Spleen (tissue), 11 donors: Measurements from ENCODE around the gene RPTOR. TPM values are rescaled to one million over a fixed set of nuclear protein-coding genes. Genes with fewer than 3 reads are reported as not detected.

Source experiments
- DNase-seq: peaks from one replicate; pipeline ENCODE4 v3.0.0-alpha.2; 2020
- H3K27ac ChIP-seq, 8 donors: fragments of 200-600 bp; sonication (generic) in 7 of 8; 1 replicate in 4 of 8; 2 replicates in 4 of 8; pipeline versions ENCODE4 v1.5.0 to v1.8.0; 2016 to 2021; ENCODE audit warnings: inconsistent platforms in 4 of 8, mild to moderate bottlenecking in 4 of 8, moderate library complexity in 1 of 8
- H3K27me3 ChIP-seq, 7 donors: fragments of 200-600 bp; sonication (generic) in 6 of 7; replicated peaks in 1 of 7; 1 replicate in 4 of 7; 2 replicates in 3 of 7; pipeline versions ENCODE4 v1.5.0 to v1.8.0; 2016 to 2021; ENCODE audit warnings: inconsistent platforms in 3 of 7, mild to moderate bottlenecking in 1 of 7
- H3K36me3 ChIP-seq, 6 donors: fragments of 200-600 bp; sonication (generic) in 5 of 6; 1 replicate in 4 of 6; 2 replicates in 2 of 6; pipeline versions ENCODE4 v1.5.0 to v1.8.0; 2016 to 2021; ENCODE audit warnings: inconsistent platforms in 2 of 6
- H3K4me1 ChIP-seq, 6 donors: fragments of 200-600 bp; sonication (generic) in 5 of 6; 1 replicate in 3 of 6; 2 replicates in 3 of 6; pipeline versions ENCODE4 v1.5.0 to v1.8.0; 2016 to 2021; ENCODE audit warnings: inconsistent platforms in 3 of 6
- H3K4me3 ChIP-seq, 8 donors: fragments of 200-600 bp; sonication (generic) in 7 of 8; 1 replicate in 4 of 8; 2 replicates in 4 of 8; pipeline versions ENCODE4 v1.5.0 to v1.8.0; 2016 to 2021; ENCODE audit warnings: inconsistent platforms in 4 of 8, mild to moderate bottlenecking in 4 of 8, moderate library complexity in 2 of 8
- H3K9me3 ChIP-seq, 8 donors: fragments of 200-600 bp; sonication (generic) in 7 of 8; 1 replicate in 4 of 8; 2 replicates in 4 of 8; pipeline versions ENCODE4 v1.5.0 to v1.8.0; 2016 to 2021; ENCODE audit warnings: inconsistent platforms in 4 of 8
- POLR2A ChIP-seq, 3 donors: fragments of 450-650 bp; IDR thresholded peaks; one replicate each; pipeline ENCODE4 v1.5.1; 2017; ENCODE audit warnings: antibody characterized with exemption in 3 of 3, mild to moderate bottlenecking in 1 of 3
- POLR2AphosphoS5 ChIP-seq, 3 donors: sonication (generic); formaldehyde crosslinking; IDR thresholded peaks; one replicate each; pipeline ENCODE4 v1.5.1; 2017; ENCODE audit warnings: antibody characterized with exemption in 3 of 3
- WGBS, 5 donors: extraction: QIAGEN DNeasy Blood & Tissue Kit in 3 of 5; methylation state at CpG; one replicate each; pipeline versions ENCODE4 v1.1.5 to v1.1.7; 2013 to 2018; 5-methylcytosine and 5-hydroxymethylcytosine counted together
- intact Hi-C: fragments of 100-400 bp; cut with DNase I; formaldehyde crosslinking; loops from one replicate; pipeline ENCODE4 v1.15.0; 2023; ENCODE audit warnings: low total_unique reads
- polyA plus RNA-seq, 3 donors: library from polyadenylated mRNA; stranded (reverse); fragments of 200-250 nt; gene quantifications; one replicate each; pipeline ENCODE4 v1.2.1, GENCODE V29; 2013
- total RNA-seq, 7 donors: library from RNA; depleted of rRNA in 3 of 7; stranded (reverse); fragments of >200 nt in 3 of 7; fragmentation: NEBNext Ultra II Directional in 4 of 7; extraction: Animal tissue kit (Norgen Biotek cat#: 25700) in 4 of 7; gene quantifications; one replicate each; pipeline versions ENCODE4 v1.1.0 to v1.2.1, GENCODE V29; 2016 to 2021
- TF ChIP-seq, protein P1 (sequence below), 11 experiments: fragments of 200-600 bp in 7 of 11; fragments of 450-650 bp in 4 of 11; sonication (generic) in 4 of 11; IDR thresholded peaks in 8 of 11; conservative IDR thresholded peaks in 3 of 11; 1 replicate in 7 of 11; 2 replicates in 4 of 11; pipeline versions ENCODE4 v1.4.0 to v1.8.0; 2016 to 2021; ENCODE audit warnings: antibody characterized with exemption in 11 of 11, inconsistent platforms in 4 of 11, mild to moderate bottlenecking in 1 of 11
- donor health status: healthy with polysubstance abuse.
- donor health status: DM: no; HTN: no; CAD: no; lungs with moderate emphysema.
- donor health status: DM: no; HTN: no; CAD: no.
- donor health status: Bipolar disorder and iron deficiency.
- donor health status: healthy.
- donor health status: DM: no; HTN: no; CAD: no.
- donor health status: DM: yes; HTN: yes; CAD: no.

Gene RPTOR
- total and polyA plus RNA-seq, 10 donors, result 3.1 to 61.2 (median 40.7) TPM

DNA sequence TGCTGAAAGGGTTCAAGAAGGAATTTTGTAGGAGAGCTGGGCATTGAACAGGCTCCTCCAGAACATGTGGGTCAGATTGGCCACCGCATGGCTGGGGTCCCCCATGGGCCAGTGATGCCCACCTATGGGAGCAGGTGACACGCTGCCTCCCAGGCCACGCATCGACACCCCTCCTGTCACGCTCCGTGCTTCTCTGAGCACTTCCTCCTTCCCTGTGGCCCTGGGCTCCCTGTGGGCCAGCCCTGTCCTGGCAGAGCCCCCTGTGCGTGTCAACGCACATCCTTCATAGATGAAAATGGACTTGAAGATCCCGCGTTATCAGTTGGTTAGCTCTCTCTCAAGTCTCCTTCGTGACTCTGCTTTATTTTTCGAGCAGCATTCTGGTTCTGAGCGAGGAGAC lies 160.3 kb downstream of the RPTOR start:
- H3K9me3 ChIP-seq, result no peaks in the 10 kb centered on the region
- no peak for TF ChIP-seq POLR2AphosphoS5 (IDR thresholded peaks at IDR 0.05)
- TF ChIP-seq, protein P1, sequence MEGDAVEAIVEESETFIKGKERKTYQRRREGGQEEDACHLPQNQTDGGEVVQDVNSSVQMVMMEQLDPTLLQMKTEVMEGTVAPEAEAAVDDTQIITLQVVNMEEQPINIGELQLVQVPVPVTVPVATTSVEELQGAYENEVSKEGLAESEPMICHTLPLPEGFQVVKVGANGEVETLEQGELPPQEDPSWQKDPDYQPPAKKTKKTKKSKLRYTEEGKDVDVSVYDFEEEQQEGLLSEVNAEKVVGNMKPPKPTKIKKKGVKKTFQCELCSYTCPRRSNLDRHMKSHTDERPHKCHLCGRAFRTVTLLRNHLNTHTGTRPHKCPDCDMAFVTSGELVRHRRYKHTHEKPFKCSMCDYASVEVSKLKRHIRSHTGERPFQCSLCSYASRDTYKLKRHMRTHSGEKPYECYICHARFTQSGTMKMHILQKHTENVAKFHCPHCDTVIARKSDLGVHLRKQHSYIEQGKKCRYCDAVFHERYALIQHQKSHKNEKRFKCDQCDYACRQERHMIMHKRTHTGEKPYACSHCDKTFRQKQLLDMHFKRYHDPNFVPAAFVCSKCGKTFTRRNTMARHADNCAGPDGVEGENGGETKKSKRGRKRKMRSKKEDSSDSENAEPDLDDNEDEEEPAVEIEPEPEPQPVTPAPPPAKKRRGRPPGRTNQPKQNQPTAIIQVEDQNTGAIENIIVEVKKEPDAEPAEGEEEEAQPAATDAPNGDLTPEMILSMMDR (IDR thresholded peaks at IDR 0.05 in 8 of 11, conservative IDR thresholded peaks at IDR 0.05 in 3 of 11), result no peak
- no peak for TF ChIP-seq POLR2A (IDR thresholded peaks at IDR 0.05)
- WGBS, 5 donors, result 72 to 84% (median 73%) methylated on average over 13 of the region's 13 CpGs
- H3K36me3 ChIP-seq, result peaks cover 0 to 25% (median 8%) of the 10 kb centered on the region in 6 donors
- no peak for DNase-seq
- H3K27ac ChIP-seq, result no peak overlapping the region
- intact Hi-C loops, result no loop called here
- no peaks in the 10 kb centered on the region for H3K27me3 ChIP-seq
- H3K4me3 ChIP-seq, result no peak overlapping the region
- H3K4me1 ChIP-seq, result peaks cover 0 to 43% (median 17%) of the 10 kb centered on the region in 6 donors

DNA sequence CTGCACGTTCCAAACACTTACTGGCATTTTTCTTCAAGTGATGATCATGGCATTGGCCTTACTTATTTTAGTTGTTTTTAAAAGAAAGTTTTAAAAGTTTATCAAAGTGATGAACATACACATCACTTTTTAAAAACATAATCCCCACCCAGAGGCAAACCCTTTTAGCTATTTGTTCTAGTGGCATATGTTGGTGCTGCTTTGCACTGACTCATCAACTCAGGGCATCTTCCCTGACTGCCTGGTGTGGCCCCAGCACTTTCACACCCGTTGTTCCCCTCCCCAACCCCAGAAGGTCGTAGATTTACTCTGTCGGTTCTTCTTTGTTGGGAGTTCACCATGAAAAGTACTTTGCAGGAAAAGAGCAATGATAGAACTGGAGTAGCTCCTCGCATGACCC lies 161.3 kb downstream of the RPTOR start:
- peaks cover 0 to 43% (median 17%) of the 10 kb centered on the region in 6 donors for H3K4me1 ChIP-seq

DNA sequence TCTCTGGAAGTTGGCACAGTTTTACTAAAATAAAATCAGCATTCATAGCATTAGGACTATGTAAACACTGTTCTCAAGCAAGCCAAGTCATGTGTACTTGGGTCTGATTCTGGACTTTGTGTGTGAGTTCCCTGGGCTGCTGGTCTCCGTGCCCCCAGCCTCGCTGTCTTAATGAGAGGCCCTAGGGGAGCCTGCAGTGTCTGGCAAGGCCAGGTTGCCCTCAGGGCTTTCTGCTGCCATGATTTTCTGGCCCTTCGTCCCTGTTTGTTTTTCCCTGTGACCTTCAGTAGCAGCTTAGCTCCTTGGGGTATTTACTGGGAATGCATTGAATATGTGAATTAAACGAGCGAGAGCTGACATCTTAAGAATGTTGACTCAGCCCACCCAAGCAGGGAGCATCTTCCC lies 161.8 kb downstream of the RPTOR start:
- Histone ChIP-seq H3K27ac (no peak overlapping the region), H3K27me3 (no peaks in the 10 kb centered on the region), H3K36me3 (peaks cover 0 to 29% (median 9%) of the 10 kb centered on the region in 6 donors), H3K9me3 (no peaks in the 10 kb centered on the region), H3K4me1 (peaks cover 0 to 43% (median 17%) of the 10 kb centered on the region in 6 donors), H3K4me3 (no peak overlapping the region)
- TF ChIP-seq, protein P1 (IDR thresholded peaks at IDR 0.05 in 8 of 11, conservative IDR thresholded peaks at IDR 0.05 in 3 of 11), result no peak
- TF ChIP-seq POLR2A (IDR thresholded peaks at IDR 0.05) (no peak), POLR2AphosphoS5 (IDR thresholded peaks at IDR 0.05) (no peak)
- intact Hi-C loops, result no loop called here
- WGBS, 5 donors, result 87 to 94% (median 94%) methylated on average over 5 of the region's 5 CpGs
- DNase-seq, result no peak

More for the DNA sequence above, 161.3 kb downstream of the RPTOR start:
- Histone ChIP-seq H3K9me3 (no peaks in the 10 kb centered on the region), H3K4me3 (no peak overlapping the region), H3K36me3 (peaks cover 0 to 29% (median 9%) of the 10 kb centered on the region in 6 donors), H3K27ac (no peak overlapping the region), H3K27me3 (no peaks in the 10 kb centered on the region)
- intact Hi-C loops, result no loop called here
- 70 to 83% (median 80%) methylated on average over 5 of the region's 5 CpGs for WGBS, 5 donors
- DNase-seq, result no peak
- TF ChIP-seq POLR2AphosphoS5 (IDR thresholded peaks at IDR 0.05), result no peak

DNA sequence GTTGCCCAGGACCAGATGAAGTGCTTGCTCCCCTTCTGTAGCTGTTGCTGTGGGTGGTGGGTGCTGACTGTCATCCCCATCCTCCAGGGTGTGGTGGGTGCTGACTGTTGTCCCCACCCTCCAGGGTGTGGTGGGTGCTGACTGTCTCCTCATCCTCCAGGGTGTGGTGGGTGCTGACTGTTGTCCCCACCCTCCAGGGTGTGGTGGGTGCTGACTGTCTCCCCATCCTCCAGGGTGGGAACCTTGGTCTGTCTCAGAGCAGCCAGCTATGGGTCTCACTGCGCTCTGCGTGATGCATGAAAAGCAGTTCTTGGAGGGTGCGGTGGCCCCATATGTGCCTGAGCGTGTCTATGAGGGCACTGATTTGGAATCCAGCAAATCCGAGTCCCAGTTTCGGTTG lies 163.8 kb downstream of the RPTOR start:
- no peak overlapping the region for H3K4me3 ChIP-seq
- no peak for DNase-seq
- no peaks in the 10 kb centered on the region for H3K27me3 ChIP-seq
- H3K27ac ChIP-seq, result peak overlapping the region in 1 of 8 donors; percentile 1
- WGBS, 5 donors, result 78 to 89% (median 84%) methylated on average over 5 to 6 of the region's 6 CpGs
- H3K36me3 ChIP-seq, result peaks cover 0 to 29% (median 9%) of the 10 kb centered on the region in 6 donors
- TF ChIP-seq POLR2A (IDR thresholded peaks at IDR 0.05), result no peak
- TF ChIP-seq POLR2AphosphoS5 (IDR thresholded peaks at IDR 0.05), result no peak
- TF ChIP-seq, protein P1 (IDR thresholded peaks at IDR 0.05 in 8 of 11, conservative IDR thresholded peaks at IDR 0.05 in 3 of 11), result no peak
- H3K4me1 ChIP-seq, result peaks cover 0 to 38% (median 8%) of the 10 kb centered on the region in 6 donors
- H3K9me3 ChIP-seq, result no peaks in the 10 kb centered on the region
- intact Hi-C loops, result no loop called here
